ENCODE results near the gene FLT1.

GRCh38 chr13:28537171-28537570, 42.2 kb upstream of the FLT1 start:
- TF ChIP-seq, protein P1, sequence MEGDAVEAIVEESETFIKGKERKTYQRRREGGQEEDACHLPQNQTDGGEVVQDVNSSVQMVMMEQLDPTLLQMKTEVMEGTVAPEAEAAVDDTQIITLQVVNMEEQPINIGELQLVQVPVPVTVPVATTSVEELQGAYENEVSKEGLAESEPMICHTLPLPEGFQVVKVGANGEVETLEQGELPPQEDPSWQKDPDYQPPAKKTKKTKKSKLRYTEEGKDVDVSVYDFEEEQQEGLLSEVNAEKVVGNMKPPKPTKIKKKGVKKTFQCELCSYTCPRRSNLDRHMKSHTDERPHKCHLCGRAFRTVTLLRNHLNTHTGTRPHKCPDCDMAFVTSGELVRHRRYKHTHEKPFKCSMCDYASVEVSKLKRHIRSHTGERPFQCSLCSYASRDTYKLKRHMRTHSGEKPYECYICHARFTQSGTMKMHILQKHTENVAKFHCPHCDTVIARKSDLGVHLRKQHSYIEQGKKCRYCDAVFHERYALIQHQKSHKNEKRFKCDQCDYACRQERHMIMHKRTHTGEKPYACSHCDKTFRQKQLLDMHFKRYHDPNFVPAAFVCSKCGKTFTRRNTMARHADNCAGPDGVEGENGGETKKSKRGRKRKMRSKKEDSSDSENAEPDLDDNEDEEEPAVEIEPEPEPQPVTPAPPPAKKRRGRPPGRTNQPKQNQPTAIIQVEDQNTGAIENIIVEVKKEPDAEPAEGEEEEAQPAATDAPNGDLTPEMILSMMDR (IDR thresholded peaks at IDR 0.05; ENCODE audit: low read length): no peak
- TF ChIP-seq EZH2 (IDR thresholded peaks at IDR 0.05; ENCODE audit: borderline replicate concordance, low read length): no peak

All from OCI-LY1 (cell line).